ENCODE results near the gene FBXO33.

DNA sequence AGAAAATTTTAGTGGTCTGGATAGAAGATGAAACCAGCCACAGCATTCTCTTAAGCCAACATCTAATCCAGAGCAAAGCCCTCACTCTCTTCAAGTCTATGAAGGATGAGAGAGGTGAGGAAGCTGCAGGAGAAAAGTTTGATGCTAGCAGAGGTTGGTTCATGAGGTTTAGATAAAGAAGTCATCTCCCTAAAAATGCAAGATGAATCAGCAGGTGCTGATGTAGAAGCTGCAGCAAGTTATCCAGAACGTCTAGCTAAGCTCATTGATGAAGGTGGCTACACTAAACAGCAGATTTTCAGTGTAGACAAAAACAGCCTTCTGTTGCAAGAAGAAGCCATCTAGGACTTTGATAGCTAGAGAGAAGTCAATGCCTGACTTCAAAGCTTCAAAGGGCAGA, 48.5 kb downstream of the FBXO33 start:
- TF ChIP-seq POLR2AphosphoS5 (IDR thresholded peaks at IDR 0.05) (no peak), CTCF (IDR thresholded peaks at IDR 0.05; ENCODE audit: poor library complexity, severe bottlenecking) (no peak), REST (IDR thresholded peaks at IDR 0.05; ENCODE audit: borderline replicate concordance) (no peak), RAD21 (conservative IDR thresholded peaks at IDR 0.05) (no peak), EP300 (conservative IDR thresholded peaks at IDR 0.05; ENCODE audit: poor library complexity, severe bottlenecking) (no peak), TAF1 (IDR thresholded peaks at IDR 0.05; ENCODE audit: low read depth) (no peak)
